ENCODE results near the gene HAUS8.
"Not testable (repeated sequence)": the region's sequence is repeated elsewhere in the genome, so short reads cannot be mapped to it uniquely, and the experiment has no call there.

Gene HAUS8

GRCh38 chr19:17101686-17102628 lies 26.7 kb upstream of the HAUS8 start:
- DNase-seq (ENCODE audit: low spot score), result no peak

GRCh38 chr19:17098326-17098725 lies 23.1 kb upstream of the HAUS8 start:
- no peak for DNase-seq (ENCODE audit: low spot score)

GRCh38 chr19:17097593-17098126 lies 22.4 kb upstream of the HAUS8 start:
- DNase-seq (ENCODE audit: low spot score), result no peak

- DNase-seq (ENCODE audit: low spot score), result no peak
Measured at GRCh38 chr19:17095141-17095919, 20.1 kb upstream of the HAUS8 start.

- DNase-seq (ENCODE audit: low spot score), result not testable (repeated sequence)
Measured at GRCh38 chr19:17094694-17095093, 19.4 kb upstream of the HAUS8 start.

- no peak for DNase-seq (ENCODE audit: low spot score)
Measured at GRCh38 chr19:17092696-17093095, 17.4 kb upstream of the HAUS8 start.

GRCh38 chr19:17091758-17092333 lies 16.6 kb upstream of the HAUS8 start:
- peak; percentile 46 for DNase-seq (ENCODE audit: low spot score)

GRCh38 chr19:17090583-17090982 lies 15.3 kb upstream of the HAUS8 start:
- DNase-seq (ENCODE audit: low spot score), result no peak

GRCh38 chr19:17088552-17088951 lies 13.3 kb upstream of the HAUS8 start:
- DNase-seq (ENCODE audit: low spot score), result no peak

- DNase-seq (ENCODE audit: low spot score), result no peak
Measured at GRCh38 chr19:17086834-17087233, 11.6 kb upstream of the HAUS8 start.

- DNase-seq (ENCODE audit: low spot score), result peak; percentile 96
Measured at GRCh38 chr19:17086120-17086519, 10.9 kb upstream of the HAUS8 start.

GRCh38 chr19:17081672-17082630 lies 6.7 kb upstream of the HAUS8 start:
- no peak for DNase-seq (ENCODE audit: low spot score)

GRCh38 chr19:17080440-17080801 lies 5.2 kb upstream of the HAUS8 start:
- DNase-seq (ENCODE audit: low spot score), result no peak

GRCh38 chr19:17079710-17080439 lies 4.6 kb upstream of the HAUS8 start:
- DNase-seq (ENCODE audit: low spot score), result peak; percentile 92

GRCh38 chr19:17078920-17079709 lies 3.9 kb upstream of the HAUS8 start:
- DNase-seq (ENCODE audit: low spot score), result no peak

- no peak for DNase-seq (ENCODE audit: low spot score)
Measured at GRCh38 chr19:17078036-17078919, 3.0 kb upstream of the HAUS8 start.

- DNase-seq (ENCODE audit: low spot score), result no peak
Measured at GRCh38 chr19:17077447-17078028, 2.3 kb upstream of the HAUS8 start.

GRCh38 chr19:17076543-17076991 lies 1.3 kb upstream of the HAUS8 start:
- DNase-seq (ENCODE audit: low spot score), result peak; percentile 50
